GM04503 (cell line): Measurements from ENCODE around the gene PHF20.
"Not testable (repeated sequence)": the region's sequence is repeated elsewhere in the genome, so short reads cannot be mapped to it uniquely, and the experiment has no call there.

ENCODE experiments used
- DNase-seq: peaks from one replicate; pipeline ENCODE4 v3.0.0-alpha.2; 2012; ENCODE audit warnings: low read depth

Gene PHF20

GRCh38 chr20:35739294-35740163 lies 32.3 kb upstream of the PHF20 start:
- no peak for DNase-seq

- peak; percentile 99 for DNase-seq
Observed at GRCh38 chr20:35741892-35742740, 29.7 kb upstream of the PHF20 start, which contains the start of gene RBM39. TSS of gene RBM39 (minus strand) at chr20:35742260. CDS start at chr20:35740874, 1,386 bp downstream.

GRCh38 chr20:35742741-35743523 lies 28.9 kb upstream of the PHF20 start:
- DNase-seq: no peak

GRCh38 chr20:35743693-35744491 lies 27.9 kb upstream of the PHF20 start:
- no peak for DNase-seq

GRCh38 chr20:35744492-35744841 lies 27.3 kb upstream of the PHF20 start:
- not testable (repeated sequence) for DNase-seq

- no peak for DNase-seq
Observed at GRCh38 chr20:35750611-35751010, 21.2 kb upstream of the PHF20 start.

- no peak for DNase-seq
Observed at GRCh38 chr20:35756404-35756803, 15.4 kb upstream of the PHF20 start.

GRCh38 chr20:35757098-35757705 lies 14.6 kb upstream of the PHF20 start:
- DNase-seq: no peak

- not testable (repeated sequence) for DNase-seq
Observed at GRCh38 chr20:35761548-35761947, 10.3 kb upstream of the PHF20 start.

- no peak for DNase-seq
Observed at GRCh38 chr20:35762461-35762860, 9.4 kb upstream of the PHF20 start.

- DNase-seq: not testable (repeated sequence)
Observed at GRCh38 chr20:35764936-35765335, 6.9 kb upstream of the PHF20 start.

GRCh38 chr20:35766843-35767242 lies 5.0 kb upstream of the PHF20 start:
- DNase-seq: no peak

GRCh38 chr20:35767683-35768481 lies 3.9 kb upstream of the PHF20 start:
- DNase-seq: no peak

GRCh38 chr20:35768731-35769664 lies 2.8 kb upstream of the PHF20 start:
- peak; percentile 94 for DNase-seq

- no peak for DNase-seq
Observed at GRCh38 chr20:35771367-35771688, 487 bp upstream of the PHF20 start.

- no peak for DNase-seq
Observed at GRCh38 chr20:35772563-35773058, 796 bp downstream of the PHF20 start.

GRCh38 chr20:35773154-35773751 lies 1.4 kb downstream of the PHF20 start:
- DNase-seq: no peak

- DNase-seq: no peak
Observed at GRCh38 chr20:35774391-35774790, 2.6 kb downstream of the PHF20 start.
